Measurements from ENCODE around the gene ETNK1.

DNA sequence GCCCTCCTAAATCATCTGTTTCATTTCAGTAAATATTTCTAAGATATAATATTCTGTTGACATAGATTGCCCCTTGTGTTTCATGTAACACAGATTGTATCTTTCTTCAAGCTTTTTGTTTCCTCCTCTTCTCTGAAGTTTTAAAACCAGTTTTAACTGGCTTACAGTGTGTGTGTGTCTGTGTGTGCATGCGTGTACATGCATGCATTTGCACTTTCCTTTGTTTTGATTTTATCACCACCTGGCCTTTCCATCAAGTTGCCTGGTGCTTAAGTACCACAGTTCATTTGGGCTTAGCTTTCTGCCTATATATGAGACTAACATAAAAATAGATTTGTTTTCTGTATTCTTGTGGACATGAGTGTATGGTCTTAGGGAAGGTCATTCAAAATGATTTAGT, 31.9 kb downstream of the ETNK1 start:
- TF ChIP-seq, protein P1, sequence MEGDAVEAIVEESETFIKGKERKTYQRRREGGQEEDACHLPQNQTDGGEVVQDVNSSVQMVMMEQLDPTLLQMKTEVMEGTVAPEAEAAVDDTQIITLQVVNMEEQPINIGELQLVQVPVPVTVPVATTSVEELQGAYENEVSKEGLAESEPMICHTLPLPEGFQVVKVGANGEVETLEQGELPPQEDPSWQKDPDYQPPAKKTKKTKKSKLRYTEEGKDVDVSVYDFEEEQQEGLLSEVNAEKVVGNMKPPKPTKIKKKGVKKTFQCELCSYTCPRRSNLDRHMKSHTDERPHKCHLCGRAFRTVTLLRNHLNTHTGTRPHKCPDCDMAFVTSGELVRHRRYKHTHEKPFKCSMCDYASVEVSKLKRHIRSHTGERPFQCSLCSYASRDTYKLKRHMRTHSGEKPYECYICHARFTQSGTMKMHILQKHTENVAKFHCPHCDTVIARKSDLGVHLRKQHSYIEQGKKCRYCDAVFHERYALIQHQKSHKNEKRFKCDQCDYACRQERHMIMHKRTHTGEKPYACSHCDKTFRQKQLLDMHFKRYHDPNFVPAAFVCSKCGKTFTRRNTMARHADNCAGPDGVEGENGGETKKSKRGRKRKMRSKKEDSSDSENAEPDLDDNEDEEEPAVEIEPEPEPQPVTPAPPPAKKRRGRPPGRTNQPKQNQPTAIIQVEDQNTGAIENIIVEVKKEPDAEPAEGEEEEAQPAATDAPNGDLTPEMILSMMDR (conservative IDR thresholded peaks at IDR 0.05; ENCODE audit: low read length): no peak
- no peak for TF ChIP-seq EZH2phosphoT487 (IDR thresholded peaks at IDR 0.05; ENCODE audit: borderline replicate concordance, low read depth, low read length)

All from OCI-LY7 (cell line).